Panc1 (cell line): Measurements from ENCODE around the gene PTGR3. TPM values are rescaled to one million over a fixed set of nuclear protein-coding genes. Genes with fewer than 3 reads are reported as not detected.
"Not testable (repeated sequence)": the region's sequence is repeated elsewhere in the genome, so short reads cannot be mapped to it uniquely, and the experiment has no call there.

Experiments used
- ATAC-seq: fragments of 200-7000 bp; cut with Tn5 transposase; 2 replicates; pipeline ENCODE4 v1.9.1; 2020; ENCODE audit warnings: mild to moderate bottlenecking, moderate library complexity
- BruUV-seq: library from RNA; stranded (reverse); fragments of 400-500 nt; replicated peaks from 2 replicates; lab custom pipeline; 2021; lab: Mats Ljungman, UMichigan
- CTCF ChIA-PET: fragments of 300-600 bp; sonication (Branson Sonifier 250); formaldehyde crosslinking; loops from one replicate; lab custom pipeline; 2022; ENCODE audit warnings: antibody characterized with exemption; lab: Charles Lee
- POLR2A ChIA-PET: fragments of 300-600 bp; sonication (Branson Sonifier 250); formaldehyde crosslinking; loops from one replicate; lab custom pipeline; 2022; ENCODE audit warnings: antibody characterized with exemption; lab: Charles Lee
- DNase-seq: peaks from one replicate; pipeline ENCODE4 v3.0.0-alpha.2; 2010; ENCODE audit warnings: low read depth, low spot score
- H3K27ac ChIP-seq: 2 replicates; pipeline ENCODE4 v1.5.1; 2011; ENCODE audit warnings: mild to moderate bottlenecking, low read length, inconsistent platforms
- H3K27me3 ChIP-seq: fragments of 200-500 bp; sonication (Bioruptor generic); 2 replicates; pipeline ENCODE4 v1.6.0; 2014; ENCODE audit warnings: low read length, inconsistent platforms; ENCODE audit not compliant: control insufficient read depth, insufficient read depth
- H3K36me3 ChIP-seq: fragments of 200-500 bp; sonication (Bioruptor generic); 2 replicates; pipeline ENCODE4 v1.5.1; 2014; ENCODE audit warnings: inconsistent platforms, mild to moderate bottlenecking, low read length, moderate library complexity; ENCODE audit not compliant: control insufficient read depth, insufficient read depth
- H3K4me1 ChIP-seq: 2 replicates; pipeline ENCODE4 v1.5.1; 2011; ENCODE audit warnings: inconsistent platforms, mild to moderate bottlenecking, low read length, moderate library complexity; ENCODE audit not compliant: control insufficient read depth, insufficient read depth
- H3K4me3 ChIP-seq, 2 experiments: 2 replicates each; pipeline ENCODE4 v1.5.1; 2011 to 2012; ENCODE audit warnings: low read depth in 2 of 2, low read length in 2 of 2, mild to moderate bottlenecking in 2 of 2, inconsistent platforms in 1 of 2, moderate library complexity in 1 of 2
- H3K9me3 ChIP-seq: fragments of 200-500 bp; sonication (Bioruptor generic); 2 replicates; pipeline ENCODE4 v1.5.1; 2014; ENCODE audit warnings: low read depth, mild to moderate bottlenecking, inconsistent platforms, low read length, moderate library complexity; ENCODE audit not compliant: control insufficient read depth, insufficient read depth
- CTCF ChIP-seq: fragments of 450-650 bp; IDR thresholded peaks from 2 replicates; pipeline ENCODE4 v1.5.1; 2017; ENCODE audit warnings: mild to moderate bottlenecking
- POLR2AphosphoS5 ChIP-seq: IDR thresholded peaks from 2 replicates; pipeline ENCODE4 v1.6.1; 2012; ENCODE audit warnings: mild to moderate bottlenecking, low read depth, low read length, moderate library complexity
- REST ChIP-seq, 2 experiments: IDR thresholded peaks; 2 replicates each; pipeline ENCODE4 v1.6.1; 2011 to 2012; ENCODE audit warnings: low read depth in 2 of 2, control low read depth in 1 of 2, low read length in 1 of 2, mild to moderate bottlenecking in 1 of 2, moderate library complexity in 1 of 2; ENCODE audit not compliant: insufficient read depth in 1 of 2
- SIN3A ChIP-seq: IDR thresholded peaks from 2 replicates; pipeline ENCODE4 v1.6.1; 2012; ENCODE audit warnings: low read depth, mild to moderate bottlenecking, low read length, moderate library complexity, borderline replicate concordance; ENCODE audit not compliant: insufficient read depth
- TCF7L2 ChIP-seq: IDR thresholded peaks from 2 replicates; pipeline ENCODE4 v1.6.1; 2011; ENCODE audit warnings: mild to moderate bottlenecking, low read depth, low read length, inconsistent platforms
- in situ Hi-C: cut with HindIII; loops from 2 replicates; pipeline ENCODE4 v1.10.0; 2016; ENCODE audit warnings: low sequenced_read_pairs, low pct_unique_long_range_greater_than_20kb
- intact Hi-C: fragments of 100-400 bp; cut with micrococcal nuclease; formaldehyde crosslinking; loops from one replicate; pipeline ENCODE4 v1.10.0; 2022; ENCODE audit not compliant: unreplicated experiment
- total RNA-seq: library from RNA; stranded (reverse); gene quantifications from one replicate; pipeline ENCODE4 v1.2.1, GENCODE V29; 2021; ENCODE audit not compliant: unreplicated experiment

Gene PTGR3
- total RNA-seq, 1 experiment from 2014 or later = 45.0 TPM

GRCh38 chr18:75187702-75188101 is 21.2 kb downstream of the PTGR3 start:
- in situ Hi-C loops, intact Hi-C loops, H3K4me3 ChIP-seq, H3K9me3 ChIP-seq, H3K27ac ChIP-seq, ATAC-seq, H3K4me1 ChIP-seq, POLR2A ChIA-PET, DNase-seq, BruUV-seq, H3K36me3 ChIP-seq, H3K27me3 ChIP-seq: not testable (repeated sequence)
- CTCF ChIA-PET = interaction anchor here (0.6 kb wide), 1 partner anchor 49 kb away, joined by 3 read pairs; no protein-coding TSS in a partner anchor

- ChIA-PET POLR2A (no interaction called here), CTCF (no interaction called here)
- intact Hi-C loops (no loop called here), in situ Hi-C loops (no loop called here)
- BruUV-seq = no TSS peak
- no peak for TF ChIP-seq SIN3A
- no peak for TF ChIP-seq CTCF
- TF ChIP-seq REST (IDR thresholded peaks at IDR 0.05; ENCODE audit: insufficient read depth in 1 of 2, low read depth in 2 of 2, low read length in 1 of 2) = no peak
- no peak for TF ChIP-seq POLR2AphosphoS5
- no peak for TF ChIP-seq TCF7L2
- Histone ChIP-seq H3K27ac (no peak overlapping the region), H3K27me3 (no peaks in the 10 kb centered on the region), H3K9me3 (no peaks in the 10 kb centered on the region), H3K36me3 (no peaks in the 10 kb centered on the region), H3K4me1 (no peaks in the 10 kb centered on the region), H3K4me3 (no peak overlapping the region)
- no peak for ATAC-seq
- DNase-seq = no peak
These were observed 23.5 kb downstream of the PTGR3 start for GRCh38 chr18:75185460-75185859.

- DNase-seq (no peak), ATAC-seq (no peak)
- Histone ChIP-seq H3K27me3 (no peaks in the 10 kb centered on the region), H3K27ac (no peak overlapping the region), H3K4me3 (no peak overlapping the region), H3K9me3 (no peaks in the 10 kb centered on the region), H3K4me1 (no peaks in the 10 kb centered on the region), H3K36me3 (no peaks in the 10 kb centered on the region)
- no TSS peak for BruUV-seq
- CTCF ChIA-PET = no interaction called here
- intact Hi-C loops (no loop called here), in situ Hi-C loops (no loop called here)
- TF ChIP-seq REST (IDR thresholded peaks at IDR 0.05; ENCODE audit: insufficient read depth in 1 of 2, low read depth in 2 of 2, low read length in 1 of 2) (no peak), CTCF (no peak), SIN3A (no peak), TCF7L2 (no peak), POLR2AphosphoS5 (no peak)
- POLR2A ChIA-PET = no interaction called here
These were observed 24.9 kb downstream of the PTGR3 start for GRCh38 chr18:75183973-75184493.
